GM12891 (cell line): Measurements from ENCODE around the gene RIMS4.

Experiments
- POLR2A ChIP-seq: IDR thresholded peaks from 2 replicates; pipeline ENCODE4 v1.6.1; 2011; ENCODE audit warnings: low read depth, low read length, control low read depth
- POLR2AphosphoS5 ChIP-seq: IDR thresholded peaks from 2 replicates; pipeline ENCODE4 v1.6.1; 2011; ENCODE audit warnings: low read depth, low read length, control low read depth
- TAF1 ChIP-seq: IDR thresholded peaks from 2 replicates; pipeline ENCODE4 v1.6.1; 2011; ENCODE audit warnings: low read depth, low read length, control low read depth

- TF ChIP-seq POLR2A (no peak), TAF1 (no peak), POLR2AphosphoS5 (no peak)
Observed at GRCh38 chr20:44743080-44743701, 67.2 kb downstream of the RIMS4 start.
